H9 (cell line): ENCODE measurements around the gene UBN1. TPM values are rescaled to one million over a fixed set of nuclear protein-coding genes. Genes with fewer than 3 reads are reported as not detected.

ENCODE experiments used
- DNase-seq: peaks from one replicate; pipeline ENCODE4 v3.0.0-alpha.2; 2017
- H2AFZ ChIP-seq: one replicate; pipeline ENCODE4 v1.6.1; 2013; ENCODE audit warnings: mild to moderate bottlenecking, low read length, control low read depth, moderate library complexity
- H2AK5ac ChIP-seq: 2 replicates; pipeline ENCODE4 v1.6.1; 2013; ENCODE audit warnings: low read length, control low read depth, mixed read lengths; ENCODE audit not compliant: insufficient read length
- H2BK120ac ChIP-seq: one replicate; pipeline ENCODE4 v1.6.1; 2013; ENCODE audit warnings: low read depth, mild to moderate bottlenecking, low read length, control low read depth, inconsistent platforms; ENCODE audit not compliant: poor library complexity, severe bottlenecking
- H2BK12ac ChIP-seq: 2 replicates; pipeline ENCODE4 v1.6.1; 2013; ENCODE audit warnings: low read length, control low read depth, mixed read lengths, low read depth; ENCODE audit not compliant: insufficient read length
- H2BK15ac ChIP-seq: 2 replicates; pipeline ENCODE4 v1.6.1; 2013; ENCODE audit warnings: low read depth, low read length, control low read depth
- H2BK20ac ChIP-seq: one replicate; pipeline ENCODE4 v1.6.1; 2013; ENCODE audit warnings: low read depth, mild to moderate bottlenecking, low read length, control low read depth, inconsistent platforms; ENCODE audit not compliant: poor library complexity, severe bottlenecking
- H2BK5ac ChIP-seq: 2 replicates; pipeline ENCODE4 v1.6.1; 2013; ENCODE audit warnings: low read length, control low read depth, mixed read lengths; ENCODE audit not compliant: insufficient read length
- H3K14ac ChIP-seq: 2 replicates; pipeline ENCODE4 v1.6.1; 2013; ENCODE audit warnings: low read length, control low read depth; ENCODE audit not compliant: insufficient read depth
- H3K18ac ChIP-seq: 2 replicates; pipeline ENCODE4 v1.6.1; 2013; ENCODE audit warnings: low read depth, mild to moderate bottlenecking, mixed read lengths, low read length, control low read depth; ENCODE audit not compliant: insufficient read length
- H3K23ac ChIP-seq: 2 replicates; pipeline ENCODE4 v1.6.1; 2013; ENCODE audit warnings: low read length, control low read depth, mixed read lengths, low read depth; ENCODE audit not compliant: insufficient read length
- H3K23me2 ChIP-seq: 2 replicates; pipeline ENCODE4 v1.6.1; 2013; ENCODE audit warnings: low read depth, mild to moderate bottlenecking, mixed read lengths, low read length, control low read depth; ENCODE audit not compliant: insufficient read length, poor library complexity, severe bottlenecking
- H3K27ac ChIP-seq: 2 replicates; pipeline ENCODE4 v1.5.1; 2013; ENCODE audit warnings: low read length, control low read depth, mixed read lengths, low read depth; ENCODE audit not compliant: insufficient read length
- H3K27me3 ChIP-seq: 2 replicates; pipeline ENCODE4 v1.6.1; 2013; ENCODE audit warnings: low read length, control low read depth, inconsistent platforms; ENCODE audit not compliant: insufficient read depth
- H3K4ac ChIP-seq: 2 replicates; pipeline ENCODE4 v1.6.1; 2013; ENCODE audit warnings: low read depth, mild to moderate bottlenecking, control low read depth, inconsistent platforms, low read length, moderate library complexity
- H3K4me1 ChIP-seq: 2 replicates; pipeline ENCODE4 v1.6.1; 2013; ENCODE audit warnings: low read length, control low read depth, inconsistent platforms; ENCODE audit not compliant: insufficient read depth
- H3K4me2 ChIP-seq: 2 replicates; pipeline ENCODE4 v1.6.1; 2013; ENCODE audit warnings: low read length, control low read depth, mixed read lengths; ENCODE audit not compliant: insufficient read length, insufficient read depth
- H3K56ac ChIP-seq: 2 replicates; pipeline ENCODE4 v1.6.1; 2013; ENCODE audit warnings: low read depth, mild to moderate bottlenecking, mixed read lengths, low read length, control low read depth; ENCODE audit not compliant: insufficient read length
- H3K79me1 ChIP-seq: 2 replicates; pipeline ENCODE4 v1.6.1; 2013; ENCODE audit warnings: low read depth, mild to moderate bottlenecking, moderate library complexity, low read length, control low read depth, inconsistent platforms; ENCODE audit not compliant: insufficient read depth, poor library complexity, severe bottlenecking
- H3K79me2 ChIP-seq: 2 replicates; pipeline ENCODE4 v1.6.1; 2013; ENCODE audit warnings: low read length, control low read depth, inconsistent platforms; ENCODE audit not compliant: insufficient read depth
- H3K9ac ChIP-seq: 2 replicates; pipeline ENCODE4 v1.6.1; 2013; ENCODE audit warnings: low read length, control low read depth, mixed read lengths; ENCODE audit not compliant: insufficient read length; ENCODE audit errors: extremely low read depth
- H3K9me3 ChIP-seq: one replicate; pipeline ENCODE4 v1.6.1; 2013; ENCODE audit warnings: low read depth, low read length, inconsistent platforms; ENCODE audit not compliant: control insufficient read depth
- H3T11ph ChIP-seq: one replicate; pipeline ENCODE4 v1.6.1; 2013; ENCODE audit warnings: mild to moderate bottlenecking, low read length, control low read depth, inconsistent platforms
- H4K20me1 ChIP-seq: one replicate; pipeline ENCODE4 v1.6.1; 2013; ENCODE audit not compliant: control insufficient read depth, insufficient read length, insufficient read depth
- H4K5ac ChIP-seq: 2 replicates; pipeline ENCODE4 v1.6.1; 2013; ENCODE audit warnings: low read depth, mild to moderate bottlenecking, mixed read lengths, low read length, control low read depth; ENCODE audit not compliant: insufficient read length
- H4K8ac ChIP-seq: replicated peaks from 2 replicates; pipeline ENCODE4 v1.6.1; 2013; ENCODE audit warnings: low read length, control low read depth, mixed read lengths, low read depth; ENCODE audit not compliant: insufficient read length
- H4K91ac ChIP-seq: 2 replicates; pipeline ENCODE4 v1.6.1; 2013; ENCODE audit warnings: low read depth, mild to moderate bottlenecking, moderate library complexity, mixed read lengths, low read length, control low read depth; ENCODE audit not compliant: insufficient read length
- H3K27ac Mint-ChIP-seq, 3 experiments: 2 replicates in 2 of 3; 3 replicates in 1 of 3; pipeline ENCODE4 v1.8.0; 2020 to 2021; ENCODE audit warnings: mixed read lengths in 3 of 3, mild to moderate bottlenecking in 1 of 3, moderate library complexity in 1 of 3
- H3K27me3 Mint-ChIP-seq: 2 replicates; pipeline ENCODE4 v1.8.0; 2021; ENCODE audit warnings: low read depth, mild to moderate bottlenecking, moderate library complexity, mixed read lengths
- H3K36me3 Mint-ChIP-seq, 3 experiments: 2 replicates in 2 of 3; 3 replicates in 1 of 3; pipeline ENCODE4 v1.8.0; 2020 to 2021; ENCODE audit warnings: low read depth in 3 of 3, mixed read lengths in 3 of 3; ENCODE audit not compliant: insufficient read depth in 1 of 3
- H3K4me1 Mint-ChIP-seq, 2 experiments: 2 replicates each; pipeline ENCODE4 v1.8.0; 2020; ENCODE audit warnings: mixed read lengths in 2 of 2
- H3K4me3 Mint-ChIP-seq, 2 experiments: 2 replicates in 1 of 2; 3 replicates in 1 of 2; pipeline ENCODE4 v1.8.0; 2020 to 2021; ENCODE audit warnings: mild to moderate bottlenecking in 2 of 2, mixed read lengths in 2 of 2, moderate library complexity in 1 of 2
- H3K9me3 Mint-ChIP-seq, 2 experiments: 2 replicates in 1 of 2; 3 replicates in 1 of 2; pipeline ENCODE4 v1.8.0; 2020; ENCODE audit warnings: mild to moderate bottlenecking in 2 of 2, mixed read lengths in 2 of 2, moderate library complexity in 1 of 2
- CTCF ChIP-seq: fragments of 200-600 bp; sonication (generic); conservative IDR thresholded peaks from 3 replicates; pipeline ENCODE4 v1.8.0; 2021; ENCODE audit warnings: antibody characterized with exemption, mild to moderate bottlenecking
- WGBS: extraction: QIAGEN DNeasy Blood & Tissue Kit; methylation state at CpG from one replicate; pipeline ENCODE4 v1.1.7; 2013; ENCODE audit warnings: missing lambda C conversion rate, low lambda C conversion rate, mixed read lengths; ENCODE audit not compliant: insufficient read length; ENCODE audit errors: extremely low coverage; 5-methylcytosine and 5-hydroxymethylcytosine counted together
- total RNA-seq: library from RNA; stranded (reverse); gene quantifications from 2 replicates; pipeline ENCODE4 v1.2.1, GENCODE V29; 2021

UBN1 gene
- total RNA-seq, 1 experiment from 2014 or later: 55.2 TPM

GRCh38 chr16:4884209-4884608 is 36.9 kb downstream of the UBN1 start:
- Mint-ChIP-seq H3K4me1 (no peaks in the 10 kb centered on the region), H3K4me3 (no peak overlapping the region), H3K9me3 (no peaks in the 10 kb centered on the region), H3K27me3 (no peaks in the 10 kb centered on the region), H3K27ac (peak overlapping the region in 1 of 3 experiments; percentile 23; a peak in 1 of 7 replicates), H3K36me3 (peaks cover 47 to 96% (median 89%) of the 10 kb centered on the region in 3 experiments)
- Histone ChIP-seq H4K8ac (no peak overlapping the region), H3K4me2 (no peak overlapping the region), H3K27me3 (no peaks in the 10 kb centered on the region), H2BK5ac (no peak overlapping the region), H2AK5ac (no peak overlapping the region), H3T11ph (no peak overlapping the region), H3K9ac (no peak overlapping the region), H3K23me2 (no peaks in the 10 kb centered on the region), H3K18ac (no peak overlapping the region), H2BK120ac (no peak overlapping the region), H2BK20ac (no peak overlapping the region), H2AFZ (no peak overlapping the region), H3K9me3 (no peaks in the 10 kb centered on the region), H3K79me1 (no peaks in the 10 kb centered on the region), H3K4ac (no peak overlapping the region), H3K79me2 (no peaks in the 10 kb centered on the region), H3K14ac (no peak overlapping the region), H2BK12ac (no peak overlapping the region), H3K4me1 (no peaks in the 10 kb centered on the region), H3K23ac (no peak overlapping the region), H4K5ac (no peak overlapping the region), H3K27ac (no peak overlapping the region), H3K56ac (no peak overlapping the region), H2BK15ac (no peak overlapping the region), H4K20me1 (no peaks in the 10 kb centered on the region), H4K91ac (no peak overlapping the region)
- WGBS: no CpG with 5 or more reads among the region's 34 CpGs
- no peak for DNase-seq
- TF ChIP-seq CTCF: no peak
